Transverse colon (tissue), 4 donors: ENCODE measurements around the gene WNK2.

Source experiments
- EP300 ChIP-seq: sonication (generic); formaldehyde crosslinking; IDR thresholded peaks from one replicate; pipeline ENCODE4 v1.6.1; 2017; ENCODE audit warnings: antibody characterized with exemption, low read depth
- POLR2A ChIP-seq: fragments of 450-650 bp; IDR thresholded peaks from one replicate; pipeline ENCODE4 v1.6.1; 2016; ENCODE audit warnings: antibody characterized with exemption, mild to moderate bottlenecking, moderate library complexity
- POLR2AphosphoS5 ChIP-seq, 3 donors: sonication (generic); formaldehyde crosslinking; IDR thresholded peaks; one replicate each; pipeline ENCODE4 v1.6.1; 2016; ENCODE audit warnings: antibody characterized with exemption in 3 of 3
- TF ChIP-seq, protein P1 (sequence below), 5 experiments: fragments of 200-600 bp in 3 of 5; fragments of 450-650 bp in 2 of 5; sonication (generic) in 3 of 5; IDR thresholded peaks; 1 replicate in 2 of 5; 2 replicates in 3 of 5; pipeline ENCODE4 v1.5.1; 2016 to 2017; ENCODE audit warnings: antibody characterized with exemption in 5 of 5, inconsistent platforms in 3 of 5, mild to moderate bottlenecking in 2 of 5, moderate library complexity in 1 of 5

DNA sequence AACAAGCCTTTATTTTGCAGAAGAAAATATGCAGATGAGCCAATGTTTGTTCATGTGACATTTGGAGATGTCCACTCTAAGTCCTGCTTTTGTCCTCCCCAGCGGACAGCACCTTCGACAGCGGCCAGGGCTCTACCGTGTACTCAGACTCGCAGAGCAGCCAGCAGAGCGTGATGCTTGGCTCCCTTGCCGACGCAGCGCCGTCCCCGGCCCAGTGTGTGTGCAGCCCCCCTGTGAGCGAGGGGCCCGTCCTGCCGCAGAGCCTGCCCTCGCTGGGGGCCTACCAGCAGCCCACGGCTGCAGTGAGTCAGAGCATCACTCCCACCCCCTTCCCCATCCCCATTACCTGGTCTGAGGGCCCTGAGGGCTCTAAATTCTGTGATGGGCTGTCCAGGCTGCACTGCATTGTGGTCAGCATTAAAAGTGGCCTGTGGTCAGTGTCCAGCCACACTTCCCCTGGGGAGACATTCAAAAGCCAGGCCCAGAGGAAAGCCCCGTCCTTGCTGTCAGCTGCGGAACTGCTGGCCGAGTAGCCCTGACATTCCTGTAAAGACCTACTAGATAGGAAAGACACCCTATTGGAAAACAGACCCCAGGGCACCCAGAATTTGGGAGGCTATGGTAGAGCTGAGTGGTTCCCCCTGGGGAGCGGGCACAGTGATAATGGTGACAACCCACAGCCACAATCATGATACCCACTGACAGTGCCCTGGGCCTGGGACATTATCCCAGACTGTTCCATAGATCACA is 69.0 kb downstream of the WNK2 start:
- TF ChIP-seq POLR2AphosphoS5 (IDR thresholded peaks at IDR 0.05) (no peak), EP300 (no peak), POLR2A (no peak)
- TF ChIP-seq, protein P1, sequence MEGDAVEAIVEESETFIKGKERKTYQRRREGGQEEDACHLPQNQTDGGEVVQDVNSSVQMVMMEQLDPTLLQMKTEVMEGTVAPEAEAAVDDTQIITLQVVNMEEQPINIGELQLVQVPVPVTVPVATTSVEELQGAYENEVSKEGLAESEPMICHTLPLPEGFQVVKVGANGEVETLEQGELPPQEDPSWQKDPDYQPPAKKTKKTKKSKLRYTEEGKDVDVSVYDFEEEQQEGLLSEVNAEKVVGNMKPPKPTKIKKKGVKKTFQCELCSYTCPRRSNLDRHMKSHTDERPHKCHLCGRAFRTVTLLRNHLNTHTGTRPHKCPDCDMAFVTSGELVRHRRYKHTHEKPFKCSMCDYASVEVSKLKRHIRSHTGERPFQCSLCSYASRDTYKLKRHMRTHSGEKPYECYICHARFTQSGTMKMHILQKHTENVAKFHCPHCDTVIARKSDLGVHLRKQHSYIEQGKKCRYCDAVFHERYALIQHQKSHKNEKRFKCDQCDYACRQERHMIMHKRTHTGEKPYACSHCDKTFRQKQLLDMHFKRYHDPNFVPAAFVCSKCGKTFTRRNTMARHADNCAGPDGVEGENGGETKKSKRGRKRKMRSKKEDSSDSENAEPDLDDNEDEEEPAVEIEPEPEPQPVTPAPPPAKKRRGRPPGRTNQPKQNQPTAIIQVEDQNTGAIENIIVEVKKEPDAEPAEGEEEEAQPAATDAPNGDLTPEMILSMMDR (IDR thresholded peaks at IDR 0.05): no peak
